Measurements from ENCODE around the gene CENPF. TPM values are rescaled to one million over a fixed set of nuclear protein-coding genes. Genes with fewer than 3 reads are reported as not detected.

Gene CENPF
- total and polyA plus RNA-seq, 2 of the 13 experiments (the other 11 are each of a cell fraction or from before 2014, with no cell fraction given): 14.7 to 84.9 TPM

DNA sequence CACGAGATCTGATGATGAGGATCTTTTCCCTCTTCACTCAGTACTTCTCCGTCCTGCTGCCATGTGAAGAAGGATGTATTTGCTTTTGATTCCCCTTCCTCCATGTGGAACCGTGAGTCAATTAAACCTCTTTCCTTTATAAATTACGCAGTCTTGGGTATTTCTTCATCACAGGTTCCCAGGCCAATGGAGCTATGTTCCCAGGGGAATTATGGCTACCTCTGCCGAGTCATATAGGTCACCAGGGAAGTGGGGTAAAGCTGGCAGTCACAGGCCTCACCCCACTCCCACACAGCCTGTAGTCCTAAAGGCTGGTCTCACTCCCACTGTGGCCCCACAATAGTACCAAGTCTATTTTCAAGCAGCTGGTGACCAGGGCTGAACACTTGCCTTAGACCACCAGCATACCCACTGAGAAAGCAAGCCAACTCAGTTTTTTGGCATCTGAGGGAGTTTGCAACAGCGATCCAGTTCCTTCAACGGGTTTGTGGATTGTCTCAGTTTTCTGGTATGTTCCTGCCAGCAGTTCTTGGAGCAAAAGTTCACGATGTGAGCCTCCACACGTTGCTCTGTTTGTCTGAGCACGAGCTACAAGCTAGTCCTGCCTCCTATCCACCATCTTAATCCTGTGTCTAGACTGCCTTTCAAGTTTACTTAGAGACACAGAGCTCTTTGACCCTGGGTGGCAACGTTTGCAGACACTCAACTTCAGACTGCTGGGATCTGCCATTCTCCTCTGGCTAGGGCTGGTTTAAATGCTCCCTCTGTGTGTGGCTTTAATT is 104.5 kb downstream of the CENPF start:
- 8% methylated on average over 11 of the region's 11 CpGs for WGBS (ENCODE audit: low lambda C conversion rate)
- no peaks in the 10 kb centered on the region for H3K9me3 ChIP-seq (ENCODE audit: low read length)
- DNase-seq (ENCODE audit: low spot score) (no peak), FAIRE-seq (no peak), ATAC-seq (peak; percentile 56)
- H4K20me1 ChIP-seq (ENCODE audit: insufficient read depth, low read length): no peaks in the 10 kb centered on the region
- CTCF ChIA-PET (ENCODE audit: low intra/inter-chr PET ratio, low total read pairs): no interaction called here
- H3K4me3 ChIP-seq (replicated peaks in 1 of 3; ENCODE audit: insufficient read depth in 1 of 3, low read depth in 2 of 3, low read length in 3 of 3): no peak overlapping the region
- peak overlapping the region; percentile 46 for H3K4me2 ChIP-seq (ENCODE audit: low read depth, low read length)
- H3K9ac ChIP-seq (ENCODE audit: insufficient read depth, low read depth, low read length): no peak overlapping the region
- H3K4me1 ChIP-seq (ENCODE audit: insufficient read depth, low read length): peaks cover 10% of the 10 kb centered on the region
- no peak overlapping the region for H3K27ac ChIP-seq (ENCODE audit: extremely low read length, insufficient read depth, low read length)
- no peaks in the 10 kb centered on the region for H3K36me3 ChIP-seq (replicated peaks in 1 of 2; ENCODE audit: control insufficient read depth in 1 of 2, insufficient read depth in 2 of 2, low read length in 2 of 2)
- POLR2A ChIA-PET: no interaction called here
- no peak for TF ChIP-seq GTF2F1 (IDR thresholded peaks at IDR 0.05; ENCODE audit: low read length)
- no peak for TF ChIP-seq IRX3 (CRISPR knock-in tag; IDR thresholded peaks at IDR 0.05; ENCODE audit: borderline replicate concordance, low read depth)
- TF ChIP-seq HMG20B (CRISPR knock-in tag; conservative IDR thresholded peaks at IDR 0.05): no peak
- no peak for TF ChIP-seq ZNF20 (CRISPR knock-in tag; IDR thresholded peaks at IDR 0.05)
- TF ChIP-seq, protein P1, sequence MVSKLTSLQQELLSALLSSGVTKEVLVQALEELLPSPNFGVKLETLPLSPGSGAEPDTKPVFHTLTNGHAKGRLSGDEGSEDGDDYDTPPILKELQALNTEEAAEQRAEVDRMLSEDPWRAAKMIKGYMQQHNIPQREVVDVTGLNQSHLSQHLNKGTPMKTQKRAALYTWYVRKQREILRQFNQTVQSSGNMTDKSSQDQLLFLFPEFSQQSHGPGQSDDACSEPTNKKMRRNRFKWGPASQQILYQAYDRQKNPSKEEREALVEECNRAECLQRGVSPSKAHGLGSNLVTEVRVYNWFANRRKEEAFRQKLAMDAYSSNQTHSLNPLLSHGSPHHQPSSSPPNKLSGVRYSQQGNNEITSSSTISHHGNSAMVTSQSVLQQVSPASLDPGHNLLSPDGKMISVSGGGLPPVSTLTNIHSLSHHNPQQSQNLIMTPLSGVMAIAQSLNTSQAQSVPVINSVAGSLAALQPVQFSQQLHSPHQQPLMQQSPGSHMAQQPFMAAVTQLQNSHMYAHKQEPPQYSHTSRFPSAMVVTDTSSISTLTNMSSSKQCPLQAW (CRISPR knock-in tag; IDR thresholded peaks at IDR 0.05): no peak
- TF ChIP-seq IKZF1 (IDR thresholded peaks at IDR 0.05): no peak
- no peak for TF ChIP-seq JUN (CRISPR knock-in tag; IDR thresholded peaks at IDR 0.05)
- TF ChIP-seq ZNF724P (CRISPR knock-in tag; IDR thresholded peaks at IDR 0.05; ENCODE audit: borderline replicate concordance): no peak
- TF ChIP-seq MAFK (conservative IDR thresholded peaks at IDR 0.05 in 1 of 2, IDR thresholded peaks at IDR 0.05 in 1 of 2; ENCODE audit: low read length in 2 of 2): no peak
- TF ChIP-seq ZNF776 (CRISPR knock-in tag; IDR thresholded peaks at IDR 0.05): no peak
- no peak for TF ChIP-seq ZNF672 (CRISPR knock-in tag; IDR thresholded peaks at IDR 0.05)
- TF ChIP-seq, protein P2, sequence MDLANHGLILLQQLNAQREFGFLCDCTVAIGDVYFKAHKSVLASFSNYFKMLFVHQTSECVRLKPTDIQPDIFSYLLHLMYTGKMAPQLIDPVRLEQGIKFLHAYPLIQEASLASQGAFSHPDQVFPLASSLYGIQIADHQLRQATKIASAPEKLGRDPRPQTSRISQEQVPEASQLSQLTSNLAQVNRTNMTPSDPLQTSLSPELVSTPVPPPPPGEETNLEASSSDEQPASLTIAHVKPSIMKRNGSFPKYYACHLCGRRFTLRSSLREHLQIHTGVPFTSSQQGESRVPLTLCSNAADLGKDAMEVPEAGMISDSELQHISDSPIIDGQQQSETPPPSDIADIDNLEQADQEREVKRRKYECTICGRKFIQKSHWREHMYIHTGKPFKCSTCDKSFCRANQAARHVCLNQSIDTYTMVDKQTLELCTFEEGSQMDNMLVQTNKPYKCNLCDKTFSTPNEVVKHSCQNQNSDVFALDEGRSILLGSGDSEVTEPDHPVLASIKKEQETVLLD (CRISPR knock-in tag; IDR thresholded peaks at IDR 0.05; ENCODE audit: low read depth): no peak
- no peak for TF ChIP-seq BRCA1 (CRISPR knock-in tag; IDR thresholded peaks at IDR 0.05)
- no peak for TF ChIP-seq POLR2AphosphoS2 (IDR thresholded peaks at IDR 0.05; ENCODE audit: low read depth, low read length)
- TF ChIP-seq, protein P3, sequence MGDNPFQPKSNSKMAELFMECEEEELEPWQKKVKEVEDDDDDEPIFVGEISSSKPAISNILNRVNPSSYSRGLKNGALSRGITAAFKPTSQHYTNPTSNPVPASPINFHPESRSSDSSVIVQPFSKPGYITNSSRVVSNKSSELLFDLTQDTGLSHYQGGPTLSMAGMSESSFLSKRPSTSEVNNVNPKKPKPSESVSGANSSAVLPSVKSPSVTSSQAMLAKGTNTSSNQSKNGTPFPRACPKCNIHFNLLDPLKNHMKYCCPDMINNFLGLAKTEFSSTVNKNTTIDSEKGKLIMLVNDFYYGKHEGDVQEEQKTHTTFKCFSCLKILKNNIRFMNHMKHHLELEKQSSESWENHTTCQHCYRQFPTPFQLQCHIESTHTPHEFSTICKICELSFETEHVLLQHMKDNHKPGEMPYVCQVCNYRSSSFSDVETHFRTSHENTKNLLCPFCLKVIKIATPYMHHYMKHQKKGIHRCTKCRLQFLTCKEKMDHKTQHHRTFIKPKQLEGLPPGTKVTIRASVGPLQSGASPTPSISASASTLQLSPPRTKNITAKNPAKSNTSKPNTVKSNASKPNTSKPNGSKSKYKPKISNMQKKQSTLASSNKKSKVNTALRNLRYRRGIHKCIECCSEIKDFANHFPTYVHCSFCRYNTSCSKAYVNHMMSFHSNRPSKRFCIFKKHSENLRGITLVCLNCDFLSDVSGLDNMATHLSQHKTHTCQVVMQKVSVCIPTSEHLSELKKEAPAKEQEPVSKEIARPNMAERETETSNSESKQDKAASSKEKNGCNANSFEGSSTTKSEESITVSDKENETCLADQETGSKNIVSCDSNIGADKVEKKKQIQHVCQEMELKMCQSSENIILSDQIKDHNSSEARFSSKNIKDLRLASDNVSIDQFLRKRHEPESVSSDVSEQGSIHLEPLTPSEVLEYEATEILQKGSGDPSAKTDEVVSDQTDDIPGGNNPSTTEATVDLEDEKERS (CRISPR knock-in tag; IDR thresholded peaks at IDR 0.05): no peak
- TF ChIP-seq ZNF7 (CRISPR knock-in tag; IDR thresholded peaks at IDR 0.05): no peak
- TF ChIP-seq ZNF44 (CRISPR knock-in tag; IDR thresholded peaks at IDR 0.05): no peak
- TF ChIP-seq, protein P4, sequence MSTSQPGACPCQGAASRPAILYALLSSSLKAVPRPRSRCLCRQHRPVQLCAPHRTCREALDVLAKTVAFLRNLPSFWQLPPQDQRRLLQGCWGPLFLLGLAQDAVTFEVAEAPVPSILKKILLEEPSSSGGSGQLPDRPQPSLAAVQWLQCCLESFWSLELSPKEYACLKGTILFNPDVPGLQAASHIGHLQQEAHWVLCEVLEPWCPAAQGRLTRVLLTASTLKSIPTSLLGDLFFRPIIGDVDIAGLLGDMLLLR (CRISPR knock-in tag; IDR thresholded peaks at IDR 0.05): no peak
- no peak for TF ChIP-seq NR2F6 (IDR thresholded peaks at IDR 0.05)
- TF ChIP-seq NR2F6 (CRISPR knock-in tag; IDR thresholded peaks at IDR 0.05): no peak
- no peak for TF ChIP-seq GZF1 (CRISPR knock-in tag; IDR thresholded peaks at IDR 0.05)
- H3K79me2 ChIP-seq (ENCODE audit: insufficient read depth, low read length): no peaks in the 10 kb centered on the region
- no TSS peak for BruUV-seq (replicated peaks)
- H3K27me3 ChIP-seq (ENCODE audit: control insufficient read depth in 1 of 2, insufficient read depth in 2 of 2, low read length in 2 of 2): no peaks in the 10 kb centered on the region
- in situ Hi-C loops (cut with HindIII; ENCODE audit: extremely low pct_ligation_motif_present, low pct_unique_long_range_greater_than_20kb): no loop called here
- intact Hi-C loops (cut with micrococcal nuclease; ENCODE audit: unreplicated experiment): no loop called here
- H2AFZ ChIP-seq (ENCODE audit: low read length): peak overlapping the region; percentile 56
